Stimulated activated CD4-positive, alpha-beta T cell treated with anti-CD3 and anti-CD28 coated beads, Interleukin-15, amount 100 ng/mL, for 48 hours (primary cell): Measurements from ENCODE around the gene SRRM2.

Experiments used
- DNase-seq, 2 donors: peaks; one replicate each; pipeline ENCODE4 v3.0.0-alpha.2; 2020; ENCODE audit warnings: low read depth in 2 of 2

SRRM2 gene

GRCh38 chr16:2752035-2752849 lies at the start of gene SRRM2:
Gene SRRM2 (plus strand): TSS chr16:2752638. CDS start chr16:2756365, 3,727 bp downstream.
- DNase-seq, result peak; percentile 90 to 92

DNA sequence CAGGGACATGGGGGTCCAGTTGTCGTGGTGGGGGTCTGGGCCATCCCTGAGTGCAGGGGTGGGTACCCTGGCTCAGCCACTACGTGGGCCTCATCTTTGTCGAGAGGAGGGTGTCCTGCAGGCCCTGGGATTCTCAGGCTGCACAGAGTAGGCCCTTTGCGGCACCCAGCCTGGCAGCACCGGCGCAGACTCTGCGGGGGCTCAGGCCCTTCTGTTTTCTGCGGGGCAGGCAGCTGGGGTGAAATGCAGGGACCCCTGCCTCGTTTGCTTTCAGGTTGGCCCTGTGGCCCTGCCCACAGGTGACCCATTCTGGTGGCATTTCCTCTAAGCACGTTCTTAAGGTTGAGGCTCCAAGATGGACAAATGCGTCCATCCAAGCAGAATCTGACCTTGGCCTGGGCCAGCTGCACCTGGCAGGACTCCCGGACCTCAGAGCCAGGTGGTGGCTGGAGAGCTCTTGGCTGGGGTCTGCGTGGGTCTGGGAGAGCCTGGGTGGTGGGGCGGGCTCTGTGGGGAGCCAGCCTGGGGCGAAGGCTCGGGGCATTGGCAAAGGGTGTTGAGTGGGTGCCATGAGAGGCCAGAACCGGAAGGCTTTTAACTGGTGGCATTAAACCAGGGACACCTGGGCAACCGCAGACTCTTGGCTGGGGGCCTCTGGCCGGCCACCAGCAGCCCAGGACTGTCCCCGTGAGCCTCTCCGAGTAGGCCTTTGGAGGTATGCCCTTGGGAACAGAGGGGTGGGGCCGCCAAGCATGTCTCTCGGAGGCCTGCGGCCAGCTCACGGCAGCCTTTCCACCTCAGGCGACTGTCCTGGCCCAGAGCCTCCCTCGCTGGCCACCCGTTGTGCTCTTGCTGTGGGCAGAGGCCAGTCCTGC lies 49.3 kb upstream of the SRRM2 start:
- DNase-seq, result no peak

DNA sequence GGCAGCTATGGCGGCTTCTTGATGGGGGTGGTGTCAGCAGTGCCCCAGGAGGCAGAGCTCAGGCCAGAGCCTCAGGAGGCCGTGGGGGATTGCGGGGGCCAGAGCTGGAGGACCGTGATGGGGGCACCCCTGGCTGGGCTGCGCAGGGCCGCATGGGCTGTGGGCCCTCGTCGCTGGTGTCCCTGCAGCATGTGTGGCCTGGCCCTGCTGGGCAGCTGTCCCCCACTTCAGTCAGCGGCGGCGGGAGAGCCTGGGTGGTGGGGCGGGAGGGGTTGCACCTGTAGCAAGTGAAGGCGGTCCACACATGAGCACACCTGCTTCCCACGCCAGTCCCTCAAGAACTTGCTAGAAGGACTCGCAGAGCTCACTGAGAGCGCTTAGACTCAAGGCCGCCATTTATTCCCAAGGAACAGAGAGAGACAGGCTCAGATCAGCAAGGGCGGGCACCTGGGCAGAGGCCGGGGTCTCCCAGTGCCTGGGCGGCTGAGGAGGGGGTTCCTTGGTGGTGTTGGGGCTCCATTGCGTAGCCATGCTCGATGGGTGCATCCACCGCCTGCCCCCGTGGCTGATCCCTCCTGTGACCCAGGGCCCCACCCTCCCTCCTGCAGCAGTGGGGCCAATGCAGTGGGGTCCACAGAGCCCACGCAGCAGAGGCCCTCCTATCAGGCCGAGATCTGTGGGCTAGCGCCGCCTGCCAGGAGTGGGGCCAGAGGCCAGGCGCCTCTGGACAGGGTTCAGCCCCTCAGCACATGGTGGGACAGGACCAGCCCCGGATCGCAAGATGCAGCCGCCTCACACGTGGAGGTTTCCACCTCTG lies 48.1 kb upstream of the SRRM2 start:
- DNase-seq, result no peak

DNA sequence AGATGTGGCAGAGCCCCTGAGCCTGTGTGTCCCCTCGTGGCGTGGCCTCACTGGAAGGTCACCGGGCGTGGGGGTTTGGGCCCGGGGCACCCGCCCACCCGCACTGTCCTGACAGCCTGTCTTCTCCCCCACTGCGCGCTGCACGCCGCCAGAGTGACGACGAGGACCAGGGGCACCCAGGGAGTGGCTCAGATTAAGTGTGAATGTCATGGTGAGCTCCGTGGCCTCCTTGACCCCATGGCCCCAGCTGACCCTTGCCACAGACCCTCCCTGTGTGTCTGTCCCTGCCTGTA lies 47.5 kb upstream of the SRRM2 start:
- DNase-seq, result no peak

DNA sequence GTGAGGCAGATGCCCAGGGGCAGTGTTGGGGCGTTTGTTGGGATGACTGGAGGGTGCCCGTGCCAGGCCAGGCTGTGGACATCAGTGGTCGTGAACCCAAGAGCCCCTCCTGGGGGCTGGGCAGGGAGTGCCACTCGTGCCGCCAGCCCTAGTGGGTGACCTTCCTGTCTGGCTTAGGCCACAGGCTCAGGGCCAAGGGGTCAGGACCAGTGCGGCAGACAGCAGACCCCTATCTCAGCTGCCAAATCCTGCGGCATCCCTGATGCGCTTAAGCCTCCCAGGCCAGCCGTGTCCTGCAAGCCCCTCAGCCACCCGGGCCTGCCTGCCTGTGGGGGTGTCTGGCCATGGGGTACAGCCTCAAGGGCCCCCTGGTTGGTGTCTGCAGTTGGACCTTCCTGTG lies 47.1 kb upstream of the SRRM2 start:
- DNase-seq, result no peak

- DNase-seq, result no peak
Observed at GRCh38 chr16:2706085-2706484, 46.4 kb upstream of the SRRM2 start.

DNA sequence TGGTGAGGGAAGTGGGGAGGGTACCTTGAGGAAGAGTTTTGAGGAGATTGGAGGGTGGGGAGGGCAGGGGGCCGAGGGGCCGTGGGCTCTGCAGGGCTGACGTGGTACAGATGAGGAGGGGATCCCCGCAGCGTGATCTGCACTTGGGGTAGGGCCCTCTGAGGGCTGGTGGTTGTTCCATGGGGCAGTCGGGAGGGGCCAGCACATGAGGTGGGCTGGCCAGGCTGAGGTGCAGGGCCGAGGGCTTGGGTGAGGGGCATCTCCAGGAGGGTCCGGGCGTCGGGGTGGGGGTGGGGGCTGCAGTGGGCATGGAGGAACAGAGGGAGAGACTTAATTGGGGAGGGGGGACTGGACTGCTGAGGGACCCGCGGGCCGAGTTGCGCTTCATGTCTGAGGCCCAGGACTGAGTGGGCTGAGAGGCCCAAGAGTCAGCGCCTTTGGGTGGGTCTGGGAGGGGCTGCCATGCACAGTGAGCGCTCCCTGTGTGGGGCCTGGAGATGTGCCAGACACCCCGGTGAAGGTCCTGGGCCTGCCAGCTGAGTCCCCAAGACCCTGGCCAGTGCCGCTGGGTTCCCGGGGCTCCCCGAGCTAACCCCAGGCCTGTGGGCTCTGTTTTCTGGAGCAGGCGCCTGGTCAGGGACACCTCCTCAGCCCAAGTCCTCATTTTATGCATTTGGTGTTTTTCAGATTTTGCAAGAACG lies 45.7 kb upstream of the SRRM2 start:
- no peak for DNase-seq

DNA sequence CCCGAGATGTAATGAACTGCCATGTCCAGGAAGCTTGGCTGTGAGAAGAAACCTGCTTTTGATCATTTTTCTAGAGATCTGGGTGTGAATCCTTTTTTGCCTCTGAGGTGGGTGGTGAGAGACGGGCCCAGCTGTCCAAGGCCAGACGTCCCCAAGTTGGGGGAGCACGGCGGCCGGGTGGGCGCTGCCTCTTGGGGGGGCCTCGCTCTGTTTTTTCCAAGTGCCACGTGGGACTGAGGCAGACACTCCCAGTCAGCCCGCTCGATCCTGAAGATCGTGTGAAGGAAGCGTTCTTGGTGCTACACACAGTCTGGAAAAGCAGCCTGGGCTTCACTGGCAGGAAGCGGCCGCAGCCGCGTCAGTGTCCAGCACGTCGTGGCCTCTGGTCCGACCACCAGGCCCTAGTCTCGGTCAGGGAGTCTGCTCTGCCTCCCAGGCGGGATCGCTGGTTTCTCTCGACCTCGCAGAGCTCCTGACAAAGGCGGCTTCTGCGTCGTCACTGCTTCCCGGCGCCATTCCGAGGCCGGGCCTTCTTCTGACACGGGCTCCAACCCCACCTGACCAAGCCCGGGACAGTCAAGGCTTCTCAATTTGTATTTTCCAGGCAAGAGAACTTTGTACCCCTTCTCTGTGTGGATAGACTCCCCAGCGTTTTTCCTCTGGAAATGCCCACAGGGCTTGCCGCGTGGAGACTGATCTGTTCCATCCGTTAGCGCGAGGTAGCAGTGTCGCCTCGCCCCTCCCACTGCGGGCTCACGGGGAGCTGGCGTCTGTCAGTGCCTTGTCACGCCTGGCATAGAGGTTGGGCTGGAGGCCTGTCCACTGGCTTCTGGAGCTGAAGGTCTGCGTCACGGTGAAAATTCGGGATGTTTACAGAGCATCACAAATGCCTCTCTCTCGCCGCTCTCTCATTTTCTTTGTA lies 44.8 kb upstream of the SRRM2 start:
- DNase-seq, result no peak

GRCh38 chr16:2708290-2708639 lies 44.2 kb upstream of the SRRM2 start:
- DNase-seq, result no peak

DNA sequence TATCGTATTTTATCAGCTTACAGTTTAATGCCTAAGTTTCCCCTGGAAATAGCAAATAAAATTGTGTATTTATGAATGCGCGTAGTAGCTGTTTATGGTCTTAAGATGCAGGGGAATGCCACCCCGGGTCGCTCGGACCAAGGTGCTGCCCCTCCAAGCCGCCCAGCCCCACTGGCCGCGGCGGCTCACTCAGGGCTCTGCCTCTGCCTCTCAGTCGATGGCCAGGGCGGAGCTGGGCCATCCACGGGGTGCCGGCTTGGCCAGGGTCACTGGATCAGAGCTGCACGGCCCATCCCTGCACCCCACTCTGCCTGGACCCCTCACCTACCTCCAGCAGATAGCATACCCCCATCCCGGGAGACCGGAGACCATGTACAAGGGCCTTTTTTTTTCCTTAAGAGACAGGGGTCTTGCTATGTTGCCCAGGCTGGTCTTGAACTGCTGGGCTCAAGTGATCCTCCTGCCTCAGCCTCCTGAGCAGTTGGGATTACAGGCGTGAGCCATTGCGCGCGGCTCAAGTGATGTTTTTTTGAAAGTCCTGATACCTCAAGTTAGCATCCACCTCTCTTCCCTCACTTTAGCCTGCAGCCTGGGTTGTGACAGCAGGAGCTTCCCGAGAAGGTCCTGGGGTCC lies 43.4 kb upstream of the SRRM2 start:
- DNase-seq, result no peak

DNA sequence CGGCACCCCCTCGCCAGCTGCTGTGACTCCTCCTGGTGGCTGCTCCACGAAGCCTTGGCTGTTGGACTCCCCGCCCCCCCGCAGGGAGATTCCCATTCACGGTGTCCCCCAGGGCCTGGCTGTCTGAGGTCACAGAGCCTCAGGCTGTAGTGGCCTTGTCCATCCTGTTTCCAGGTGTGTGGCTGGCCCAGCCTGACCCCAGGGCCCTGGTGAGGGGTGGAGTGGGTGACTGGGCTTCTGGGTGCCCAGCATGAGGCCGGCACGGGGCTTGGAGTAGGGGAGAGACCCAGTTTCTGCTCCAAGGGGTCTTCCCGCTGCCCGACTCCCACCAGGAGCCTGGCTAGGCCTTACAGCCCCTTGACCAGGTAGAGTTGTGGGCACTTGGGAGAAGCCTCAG lies 42.9 kb upstream of the SRRM2 start:
- DNase-seq, result no peak

DNA sequence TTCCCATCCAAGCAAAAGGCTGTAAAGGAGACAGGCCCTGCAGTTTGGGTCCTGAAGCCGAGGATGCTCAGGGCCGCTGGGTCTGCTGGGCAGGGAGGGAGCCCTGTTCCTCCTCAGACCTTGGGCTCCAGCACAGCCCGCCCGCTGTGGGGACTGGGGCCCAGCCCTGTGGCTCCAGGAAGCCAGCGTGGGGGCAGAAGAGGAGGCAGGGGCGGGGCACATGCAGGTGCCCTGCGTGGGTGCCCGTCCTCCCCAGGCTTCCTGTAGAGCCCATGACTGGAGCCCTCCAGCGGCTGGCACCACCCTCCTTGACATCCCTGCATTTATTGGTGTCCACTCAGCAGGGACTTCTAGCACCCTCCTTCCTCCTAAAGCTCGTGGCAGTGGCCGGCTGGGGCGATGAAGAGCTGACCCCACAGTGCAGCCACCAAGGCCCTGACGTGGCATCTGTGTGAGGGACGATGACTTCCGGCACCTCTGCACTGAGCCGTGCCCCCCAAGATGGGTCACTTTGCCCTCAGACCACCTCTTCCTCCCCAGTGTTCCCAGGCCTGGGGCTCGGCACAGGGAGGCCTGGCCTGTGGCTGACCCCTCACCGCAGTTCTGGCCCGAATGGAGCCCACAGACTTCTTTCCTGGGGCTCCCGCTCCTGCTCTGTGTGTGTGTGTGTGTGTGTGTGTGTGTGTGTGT lies 42.3 kb upstream of the SRRM2 start:
- no peak for DNase-seq

GRCh38 chr16:2710711-2711231 lies 41.7 kb upstream of the SRRM2 start:
- DNase-seq, result no peak

GRCh38 chr16:2711370-2712062 lies 40.9 kb upstream of the SRRM2 start:
- no peak for DNase-seq

- no peak for DNase-seq
Observed at GRCh38 chr16:2712063-2712441, 40.4 kb upstream of the SRRM2 start.

- DNase-seq, result no peak
Observed at GRCh38 chr16:2712546-2712945, 39.9 kb upstream of the SRRM2 start.

- no peak for DNase-seq
Observed at GRCh38 chr16:2713523-2713922, 38.9 kb upstream of the SRRM2 start.

GRCh38 chr16:2713985-2714774 lies 38.3 kb upstream of the SRRM2 start:
- DNase-seq, result no peak
